ENCODE data around the gene OR2Z1.
A peak's percentile ranks its signal among the peaks of the same experiment; 100 is the strongest.

The OR2Z1 gene

GRCh38 chr19:8721334-8721733, at the start of gene OR2Z1:
TSS of gene OR2Z1 (plus strand) at chr19:8721634. CDS start at chr19:8731029, 9,395 bp downstream.
- DNase-seq (ENCODE audit: low spot score) = no peak

- DNase-seq (ENCODE audit: low spot score) = no peak
Observed at GRCh38 chr19:8673276-8673891, 48.0 kb upstream of the OR2Z1 start.

- DNase-seq (ENCODE audit: low spot score) = no peak
Observed at GRCh38 chr19:8675066-8675465, 46.4 kb upstream of the OR2Z1 start.

- no peak for DNase-seq (ENCODE audit: low spot score)
Observed at GRCh38 chr19:8678244-8678807, 43.1 kb upstream of the OR2Z1 start.

GRCh38 chr19:8680676-8681344, 40.6 kb upstream of the OR2Z1 start:
- no peak for DNase-seq (ENCODE audit: low spot score)

- peak; percentile 3 for DNase-seq (ENCODE audit: low spot score)
Observed at GRCh38 chr19:8681345-8682029, 39.9 kb upstream of the OR2Z1 start.

GRCh38 chr19:8682472-8682871, 39.0 kb upstream of the OR2Z1 start:
- no peak for DNase-seq (ENCODE audit: low spot score)

GRCh38 chr19:8682931-8683330, 38.5 kb upstream of the OR2Z1 start:
- DNase-seq (ENCODE audit: low spot score) = no peak

- DNase-seq (ENCODE audit: low spot score) = no peak
Observed at GRCh38 chr19:8684001-8684902, 37.2 kb upstream of the OR2Z1 start.

- no peak for DNase-seq (ENCODE audit: low spot score)
Observed at GRCh38 chr19:8686549-8686948, 34.9 kb upstream of the OR2Z1 start.

GRCh38 chr19:8688930-8689329, 32.5 kb upstream of the OR2Z1 start:
- no peak for DNase-seq (ENCODE audit: low spot score)

GRCh38 chr19:8690753-8691539, 30.5 kb upstream of the OR2Z1 start:
- no peak for DNase-seq (ENCODE audit: low spot score)

- DNase-seq (ENCODE audit: low spot score) = no peak
Observed at GRCh38 chr19:8695501-8695900, 25.9 kb upstream of the OR2Z1 start.

GRCh38 chr19:8695911-8696310, 25.5 kb upstream of the OR2Z1 start:
- DNase-seq (ENCODE audit: low spot score) = no peak

- no peak for DNase-seq (ENCODE audit: low spot score)
Observed at GRCh38 chr19:8696993-8697392, 24.4 kb upstream of the OR2Z1 start.

- DNase-seq (ENCODE audit: low spot score) = no peak
Observed at GRCh38 chr19:8697671-8698432, 23.6 kb upstream of the OR2Z1 start.

GRCh38 chr19:8698433-8699063, 22.9 kb upstream of the OR2Z1 start, which contains the start of gene ACTL9:
TSS of gene ACTL9 (minus strand) at chr19:8698795. CDS start at chr19:8698701, 94 bp downstream.
- DNase-seq (ENCODE audit: low spot score) = no peak

GRCh38 chr19:8699908-8700307, 21.5 kb upstream of the OR2Z1 start:
- no peak for DNase-seq (ENCODE audit: low spot score)

- no peak for DNase-seq (ENCODE audit: low spot score)
Observed at GRCh38 chr19:8700956-8701355, 20.5 kb upstream of the OR2Z1 start.

- DNase-seq (ENCODE audit: low spot score) = no peak
Observed at GRCh38 chr19:8702350-8702749, 19.1 kb upstream of the OR2Z1 start.

Data from RKO (cell line).